Measurements from ENCODE around the gene KRT13. TPM values are rescaled to one million over a fixed set of nuclear protein-coding genes. Genes with fewer than 3 reads are reported as not detected.
A peak's percentile ranks its signal among the peaks of the same experiment; 100 is the strongest.

Gene KRT13
- total and polyA plus RNA-seq, 5 donors from 2014 or later, result not detected

DNA sequence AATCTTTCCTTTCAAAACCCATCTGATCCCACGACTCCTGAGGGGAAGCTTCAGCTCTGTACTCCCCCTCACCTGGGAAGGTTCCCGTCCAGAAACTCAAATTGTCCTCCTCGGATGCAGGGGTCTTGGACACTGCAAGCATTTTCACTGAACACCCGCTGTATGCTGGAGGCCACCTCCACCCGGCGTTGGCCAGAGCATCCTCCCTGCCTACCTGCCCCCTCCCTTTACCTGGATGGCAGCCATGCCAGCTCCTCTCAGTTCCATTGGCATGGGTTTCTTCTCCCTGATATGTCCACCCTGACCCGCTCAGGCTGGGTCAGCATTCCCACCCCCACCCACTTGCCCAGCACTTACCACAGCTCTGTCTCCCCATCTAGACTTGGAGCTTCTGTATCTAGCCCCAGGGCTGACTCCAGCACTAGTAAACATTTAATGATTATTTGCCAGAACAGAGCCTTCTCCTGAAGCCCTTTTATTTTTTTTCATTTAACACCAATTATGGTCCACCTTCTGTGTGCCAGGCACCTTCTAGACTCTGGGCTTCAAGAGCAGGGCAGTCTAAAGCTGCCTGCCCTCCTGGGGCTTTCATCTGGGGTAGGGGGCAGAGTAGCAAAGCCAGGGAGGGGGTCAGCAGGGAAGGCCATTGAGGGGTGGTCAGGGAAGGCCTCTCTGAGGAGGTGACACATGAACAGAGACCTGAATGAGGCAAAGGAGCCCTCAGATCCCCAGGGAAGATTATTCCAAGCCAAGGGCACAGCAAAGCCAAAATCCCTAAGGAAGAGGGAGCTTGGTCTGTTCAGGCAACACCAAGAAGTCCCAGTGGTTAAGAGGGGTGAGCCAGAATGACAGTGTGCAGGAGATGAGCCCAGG lies 31.6 kb upstream of the KRT13 start:
- no peak for DNase-seq

DNA sequence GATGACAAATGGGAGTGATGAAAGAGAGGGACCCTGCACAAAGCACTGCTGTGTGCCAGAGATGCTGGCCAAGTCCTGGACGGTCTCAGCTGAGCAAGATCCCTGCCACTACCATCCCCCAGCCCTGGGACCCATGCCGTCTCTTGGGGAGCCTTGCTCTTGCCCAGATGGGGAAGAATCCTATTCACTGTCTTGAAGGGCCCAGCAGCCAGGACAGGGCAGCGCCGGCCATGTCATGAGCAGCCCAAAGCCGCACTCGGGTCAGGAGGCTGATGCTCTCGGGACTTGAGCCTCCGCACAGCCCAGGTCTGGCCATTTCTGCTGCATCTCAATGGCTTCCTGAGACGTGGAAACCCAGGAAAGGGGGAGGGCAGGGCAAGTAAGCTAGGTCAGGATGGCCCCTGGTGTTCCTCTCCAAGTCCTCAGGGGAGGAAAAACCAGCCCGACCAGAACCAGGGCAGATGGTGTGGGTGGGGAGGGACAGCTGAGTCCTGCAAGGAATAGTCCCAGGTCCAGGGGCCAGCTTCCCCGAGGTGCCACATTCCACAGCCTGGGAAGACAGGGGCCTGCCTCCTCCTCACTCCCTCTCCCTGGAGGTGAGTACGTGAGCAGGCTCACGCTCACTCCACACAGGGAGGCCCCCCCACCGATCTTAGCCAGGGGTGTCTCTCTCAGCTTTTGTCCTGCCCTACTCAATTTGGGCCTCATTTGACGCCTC lies 30.5 kb upstream of the KRT13 start:
- Mint-ChIP-seq H3K4me1 (no peaks in the 10 kb centered on the region), H3K27ac (no peak overlapping the region), H3K9me3 (no peaks in the 10 kb centered on the region), H3K27me3 (peaks cover 24% of the 10 kb centered on the region), H3K4me3 (no peak overlapping the region), H3K36me3 (no peaks in the 10 kb centered on the region)
- DNase-seq, result no peak
- Histone ChIP-seq H3K27me3 (ENCODE audit: control insufficient read depth, insufficient read depth, low read length) (peaks cover 16% of the 10 kb centered on the region), H3K4me3 (ENCODE audit: low read depth, low read length) (no peak overlapping the region), H3K27ac (ENCODE audit: insufficient read depth, low read length, poor library complexity, severe bottlenecking) (no peak overlapping the region), H3K4me1 (ENCODE audit: control insufficient read depth, insufficient read depth, low read length, poor library complexity, severe bottlenecking) (no peaks in the 10 kb centered on the region), H3K36me3 (ENCODE audit: control insufficient read depth, insufficient read depth, low read length) (no peaks in the 10 kb centered on the region), H3K9me3 (ENCODE audit: control insufficient read depth in 2 of 2, low read length in 2 of 2) (no peaks in the 10 kb centered on the region)
- ATAC-seq (ENCODE audit: low read depth in 2 of 2), result no peak

More for the DNA sequence above, 31.6 kb upstream of the KRT13 start:
- no peak overlapping the region for H3K27ac Mint-ChIP-seq
- Histone ChIP-seq H3K36me3 (ENCODE audit: control insufficient read depth, insufficient read depth, low read length) (no peaks in the 10 kb centered on the region), H3K4me1 (ENCODE audit: control insufficient read depth, insufficient read depth, low read length, poor library complexity, severe bottlenecking) (no peaks in the 10 kb centered on the region), H3K9me3 (ENCODE audit: control insufficient read depth in 2 of 2, low read length in 2 of 2) (no peaks in the 10 kb centered on the region), H3K27me3 (ENCODE audit: control insufficient read depth, insufficient read depth, low read length) (peaks cover 7% of the 10 kb centered on the region), H3K27ac (ENCODE audit: insufficient read depth, low read length, poor library complexity, severe bottlenecking) (no peak overlapping the region), H3K4me3 (ENCODE audit: low read depth, low read length) (no peak overlapping the region)
- no peaks in the 10 kb centered on the region for H3K4me1 Mint-ChIP-seq
- H3K27me3 Mint-ChIP-seq, result peaks cover 19% of the 10 kb centered on the region
- no peaks in the 10 kb centered on the region for H3K9me3 Mint-ChIP-seq
- no peaks in the 10 kb centered on the region for H3K36me3 Mint-ChIP-seq
- peak overlapping the region in 1 of 4 donors; percentile 12 for H3K4me3 Mint-ChIP-seq
- ATAC-seq (ENCODE audit: low read depth in 2 of 2), result no peak

- H3K4me1 ChIP-seq (ENCODE audit: control insufficient read depth, insufficient read depth, low read length, poor library complexity, severe bottlenecking), result no peaks in the 10 kb centered on the region
- no peaks in the 10 kb centered on the region for H3K9me3 ChIP-seq (ENCODE audit: control insufficient read depth in 2 of 2, low read length in 2 of 2)
- Mint-ChIP-seq H3K27me3 (peaks cover 32% of the 10 kb centered on the region), H3K9me3 (no peaks in the 10 kb centered on the region), H3K27ac (no peak overlapping the region), H3K4me3 (no peak overlapping the region), H3K36me3 (no peaks in the 10 kb centered on the region), H3K4me1 (no peaks in the 10 kb centered on the region)
- no peak overlapping the region for H3K4me3 ChIP-seq (ENCODE audit: low read depth, low read length)
- no peaks in the 10 kb centered on the region for H3K36me3 ChIP-seq (ENCODE audit: control insufficient read depth, insufficient read depth, low read length)
- peaks cover 16% of the 10 kb centered on the region for H3K27me3 ChIP-seq (ENCODE audit: control insufficient read depth, insufficient read depth, low read length)
- DNase-seq (no peak), ATAC-seq (ENCODE audit: low read depth in 2 of 2) (no peak)
- no peak overlapping the region for H3K27ac ChIP-seq (ENCODE audit: insufficient read depth, low read length, poor library complexity, severe bottlenecking)
Observed at GRCh38 chr17:41534899-41535546, 29.6 kb upstream of the KRT13 start.

DNA sequence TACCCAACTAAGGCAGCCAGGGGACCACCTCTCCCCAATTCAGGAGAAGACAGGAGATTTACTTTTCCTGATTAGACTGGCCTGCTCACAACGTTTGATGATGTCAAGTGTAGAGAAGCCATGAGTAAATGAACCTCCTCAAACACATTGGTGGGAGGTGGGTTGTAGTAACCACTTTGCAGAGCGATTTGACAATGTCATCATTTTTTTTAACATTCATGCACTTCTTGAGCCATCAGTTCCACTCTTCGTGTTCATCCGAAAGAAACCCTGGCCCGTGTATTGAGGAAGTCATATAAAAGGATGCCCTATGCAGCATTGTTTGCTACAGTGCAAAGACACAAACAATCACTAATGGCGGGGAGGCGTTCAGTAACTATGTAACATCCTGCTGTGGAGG lies 28.2 kb upstream of the KRT13 start:
- no peaks in the 10 kb centered on the region for H3K36me3 Mint-ChIP-seq
- DNase-seq, result no peak
- Histone ChIP-seq H3K4me3 (ENCODE audit: low read depth, low read length) (no peak overlapping the region), H3K9me3 (ENCODE audit: control insufficient read depth in 2 of 2, low read length in 2 of 2) (no peaks in the 10 kb centered on the region), H3K36me3 (ENCODE audit: control insufficient read depth, insufficient read depth, low read length) (no peaks in the 10 kb centered on the region), H3K27me3 (ENCODE audit: control insufficient read depth, insufficient read depth, low read length) (peaks cover 20% of the 10 kb centered on the region), H3K4me1 (ENCODE audit: control insufficient read depth, insufficient read depth, low read length, poor library complexity, severe bottlenecking) (no peaks in the 10 kb centered on the region), H3K27ac (ENCODE audit: insufficient read depth, low read length, poor library complexity, severe bottlenecking) (no peak overlapping the region)
- H3K27me3 Mint-ChIP-seq, result peaks cover 45% of the 10 kb centered on the region
- H3K9me3 Mint-ChIP-seq, result peaks cover 0 to 2% (median 0%) of the 10 kb centered on the region in 7 donors
- peaks cover 0 to 9% (median 3%) of the 10 kb centered on the region in 4 donors for H3K4me1 Mint-ChIP-seq
- no peak for ATAC-seq (ENCODE audit: low read depth in 2 of 2)
- no peak overlapping the region for H3K4me3 Mint-ChIP-seq
- no peak overlapping the region for H3K27ac Mint-ChIP-seq

- peaks cover 20% of the 10 kb centered on the region for H3K27me3 ChIP-seq (ENCODE audit: control insufficient read depth, insufficient read depth, low read length)
- H3K4me3 ChIP-seq (ENCODE audit: low read depth, low read length), result no peak overlapping the region
- no peak overlapping the region for H3K27ac Mint-ChIP-seq
- H3K27ac ChIP-seq (ENCODE audit: insufficient read depth, low read length, poor library complexity, severe bottlenecking), result no peak overlapping the region
- H3K27me3 Mint-ChIP-seq, result peaks cover 48% of the 10 kb centered on the region
- H3K9me3 Mint-ChIP-seq, result peaks cover 0 to 2% (median 0%) of the 10 kb centered on the region in 7 donors
- H3K36me3 ChIP-seq (ENCODE audit: control insufficient read depth, insufficient read depth, low read length), result no peaks in the 10 kb centered on the region
- H3K4me1 Mint-ChIP-seq, result peaks cover 0 to 12% (median 3%) of the 10 kb centered on the region in 4 donors
- ATAC-seq (ENCODE audit: low read depth in 2 of 2) (no peak), DNase-seq (no peak)
- no peaks in the 10 kb centered on the region for H3K9me3 ChIP-seq (ENCODE audit: control insufficient read depth in 2 of 2, low read length in 2 of 2)
- peaks cover 2% of the 10 kb centered on the region for H3K4me1 ChIP-seq (ENCODE audit: control insufficient read depth, insufficient read depth, low read length, poor library complexity, severe bottlenecking)
- no peak overlapping the region for H3K4me3 Mint-ChIP-seq
- no peaks in the 10 kb centered on the region for H3K36me3 Mint-ChIP-seq
Observed at GRCh38 chr17:41532947-41533570, 27.6 kb upstream of the KRT13 start.

GRCh38 chr17:41531993-41532392 lies 26.6 kb upstream of the KRT13 start:
- Histone ChIP-seq H3K4me1 (ENCODE audit: control insufficient read depth, insufficient read depth, low read length, poor library complexity, severe bottlenecking) (peaks cover 8% of the 10 kb centered on the region), H3K9me3 (ENCODE audit: control insufficient read depth in 2 of 2, low read length in 2 of 2) (no peaks in the 10 kb centered on the region), H3K27me3 (ENCODE audit: control insufficient read depth, insufficient read depth, low read length) (peaks cover 20% of the 10 kb centered on the region), H3K4me3 (ENCODE audit: low read depth, low read length) (no peak overlapping the region), H3K27ac (ENCODE audit: insufficient read depth, low read length, poor library complexity, severe bottlenecking) (no peak overlapping the region), H3K36me3 (ENCODE audit: control insufficient read depth, insufficient read depth, low read length) (no peaks in the 10 kb centered on the region)
- Mint-ChIP-seq H3K4me3 (no peak overlapping the region), H3K36me3 (no peaks in the 10 kb centered on the region), H3K27me3 (peaks cover 46% of the 10 kb centered on the region), H3K27ac (no peak overlapping the region), H3K4me1 (peaks cover 0 to 18% (median 3%) of the 10 kb centered on the region in 4 donors), H3K9me3 (peaks cover 0 to 2% (median 0%) of the 10 kb centered on the region in 7 donors)
- no peak for ATAC-seq (ENCODE audit: low read depth in 2 of 2)
- no peak for DNase-seq
